HG03103 (cell line): ENCODE results near the gene STAM2.
"Not testable (repeated sequence)": the region's sequence is repeated elsewhere in the genome, so short reads cannot be mapped to it uniquely, and the experiment has no call there.

Experiments
- ATAC-seq: cut with Tn5 transposase; IDR thresholded peaks from one replicate; pipeline ENCODE4 v1.9.1; 2021; ENCODE audit warnings: low read depth; ENCODE audit not compliant: unreplicated experiment

STAM2 gene

GRCh38 chr2:152115952-152116351, 59.6 kb downstream of the STAM2 start:
- ATAC-seq: no peak

- no peak for ATAC-seq
These were observed 61.2 kb downstream of the STAM2 start for GRCh38 chr2:152114366-152114765.

DNA sequence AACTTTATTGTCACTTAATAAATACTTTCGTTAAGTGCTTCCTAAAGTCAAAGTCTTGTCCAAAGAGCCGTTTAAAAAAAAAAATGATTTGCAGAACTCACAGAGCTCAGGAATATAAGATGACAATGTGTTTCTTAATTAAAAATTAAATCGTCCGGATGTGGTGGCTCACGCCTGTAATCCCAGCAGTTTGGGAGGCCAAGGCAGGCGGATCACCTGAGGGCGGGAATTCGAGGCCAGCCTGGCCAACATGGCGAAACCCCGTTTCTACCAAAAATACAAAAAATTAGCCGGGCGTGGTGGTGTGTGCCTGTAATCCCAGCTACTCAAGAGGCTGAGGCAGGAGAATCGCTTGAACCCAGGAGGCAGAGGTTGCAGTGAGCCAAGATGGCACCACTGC, 68.4 kb downstream of the STAM2 start:
- ATAC-seq: not testable (repeated sequence)

- no peak for ATAC-seq
These were observed 69.1 kb downstream of the STAM2 start for GRCh38 chr2:152106464-152106863.

GRCh38 chr2:152103271-152103670, 72.3 kb downstream of the STAM2 start:
- no peak for ATAC-seq

GRCh38 chr2:152100961-152101360, 74.6 kb downstream of the STAM2 start:
- no peak for ATAC-seq

DNA sequence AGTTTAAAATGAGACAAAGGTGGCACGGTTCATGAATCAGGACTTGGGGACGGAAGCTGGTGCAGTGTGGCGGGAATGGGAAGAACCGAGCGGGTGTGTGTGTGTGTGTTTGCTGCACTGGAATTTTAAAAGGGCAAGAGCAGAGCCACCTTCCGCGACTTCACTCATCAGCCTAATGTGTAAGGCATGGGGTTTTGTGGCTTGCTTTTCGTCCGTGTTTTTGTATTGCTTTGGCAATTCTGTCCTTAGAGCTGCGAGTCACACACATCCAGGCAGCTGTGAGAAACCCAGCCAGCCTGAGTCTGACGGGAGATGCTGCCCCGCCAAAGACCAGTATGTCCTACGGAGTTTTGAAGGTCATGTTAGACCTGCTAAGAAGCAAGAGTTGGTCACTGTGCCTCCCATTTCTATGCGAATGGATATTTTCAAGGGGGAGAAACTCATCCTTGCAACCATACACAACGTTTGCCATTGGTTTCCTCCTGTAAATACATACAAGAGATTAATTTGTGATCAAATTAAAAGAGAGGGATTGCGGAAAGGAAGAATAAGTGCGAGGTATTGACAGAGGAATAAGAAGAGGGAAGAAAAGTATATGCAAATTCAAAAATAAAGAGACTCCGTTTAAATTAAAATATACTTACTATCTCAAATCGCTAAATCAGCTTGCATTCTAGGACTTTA, 76.1 kb downstream of the STAM2 start:
- ATAC-seq: no peak

- no peak for ATAC-seq
These were observed 76.8 kb downstream of the STAM2 start, which contains the start of gene CACNB4 for GRCh38 chr2:152098496-152099366. CACNB4 (minus strand) TSS chr2:152099044.

GRCh38 chr2:152097801-152098495, 77.6 kb downstream of the STAM2 start:
- ATAC-seq: no peak

GRCh38 chr2:152097290-152097800, 78.2 kb downstream of the STAM2 start:
- no peak for ATAC-seq

DNA sequence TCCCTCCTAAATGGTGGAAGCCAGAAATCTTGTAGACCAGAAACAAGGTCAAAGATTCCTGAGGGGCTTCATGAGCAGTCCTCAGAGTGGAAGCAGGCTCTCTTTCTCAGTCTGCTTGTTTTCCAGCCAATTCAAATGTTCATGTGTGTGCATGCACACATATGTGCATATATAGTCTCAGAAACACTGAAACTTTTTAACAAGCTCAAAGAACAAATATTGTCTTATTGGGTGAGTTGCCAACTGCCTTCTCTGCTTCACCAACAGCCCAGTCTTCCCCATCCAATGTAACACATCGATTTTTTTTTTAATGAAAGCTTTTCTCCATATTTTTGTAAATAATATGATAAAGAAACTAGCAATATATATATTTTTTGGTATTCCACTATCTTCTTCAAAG, 80.4 kb downstream of the STAM2 start:
- no peak for ATAC-seq

- ATAC-seq: no peak
These were observed 81.5 kb downstream of the STAM2 start for GRCh38 chr2:152094014-152094413.

- no peak for ATAC-seq
These were observed 82.1 kb downstream of the STAM2 start for GRCh38 chr2:152093464-152093863.

GRCh38 chr2:152092095-152092494, 83.5 kb downstream of the STAM2 start:
- ATAC-seq: no peak

GRCh38 chr2:152090726-152091125, 84.8 kb downstream of the STAM2 start:
- ATAC-seq: not testable (repeated sequence)

DNA sequence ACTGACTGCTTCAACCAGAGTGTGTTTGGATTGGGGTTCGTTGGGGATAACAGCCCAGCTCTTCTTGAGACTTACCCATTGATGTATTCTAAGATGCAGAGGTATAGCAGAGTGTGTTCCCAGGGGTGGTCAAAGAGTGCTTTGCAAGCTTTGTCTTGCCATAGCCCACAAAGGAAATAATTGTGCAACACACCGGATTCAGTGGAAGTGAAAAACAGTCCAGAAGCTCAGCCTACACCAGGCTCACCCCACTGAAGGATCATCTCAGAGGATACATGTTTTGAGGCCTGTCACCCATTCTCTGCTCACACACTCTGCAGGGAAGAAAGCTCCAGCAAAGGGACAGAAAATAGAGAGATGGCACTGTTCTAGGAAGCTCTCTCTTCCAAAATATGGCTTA, 86.3 kb downstream of the STAM2 start:
- ATAC-seq: no peak

GRCh38 chr2:152088006-152088405, 87.6 kb downstream of the STAM2 start:
- ATAC-seq: no peak

DNA sequence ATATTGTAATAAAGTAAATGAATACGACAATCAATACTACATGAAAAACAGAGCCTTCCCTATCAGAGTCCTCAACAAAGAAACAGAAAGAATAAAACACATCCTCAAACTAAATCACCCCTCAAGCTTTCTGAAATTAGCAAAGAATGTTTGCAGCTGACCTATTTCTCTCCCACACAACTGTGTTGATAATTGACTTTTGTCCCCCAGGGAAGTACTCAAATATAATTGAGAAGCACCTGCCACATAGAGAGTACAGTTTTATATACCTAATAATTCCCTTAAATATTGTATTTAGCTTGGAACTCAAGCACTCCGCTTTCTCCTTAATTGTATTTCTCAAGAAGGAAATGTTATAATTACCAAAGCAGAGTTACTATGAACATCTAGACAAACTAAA, 89.3 kb downstream of the STAM2 start:
- no peak for ATAC-seq

- ATAC-seq: no peak
These were observed 91.5 kb downstream of the STAM2 start for GRCh38 chr2:152084076-152084475.

DNA sequence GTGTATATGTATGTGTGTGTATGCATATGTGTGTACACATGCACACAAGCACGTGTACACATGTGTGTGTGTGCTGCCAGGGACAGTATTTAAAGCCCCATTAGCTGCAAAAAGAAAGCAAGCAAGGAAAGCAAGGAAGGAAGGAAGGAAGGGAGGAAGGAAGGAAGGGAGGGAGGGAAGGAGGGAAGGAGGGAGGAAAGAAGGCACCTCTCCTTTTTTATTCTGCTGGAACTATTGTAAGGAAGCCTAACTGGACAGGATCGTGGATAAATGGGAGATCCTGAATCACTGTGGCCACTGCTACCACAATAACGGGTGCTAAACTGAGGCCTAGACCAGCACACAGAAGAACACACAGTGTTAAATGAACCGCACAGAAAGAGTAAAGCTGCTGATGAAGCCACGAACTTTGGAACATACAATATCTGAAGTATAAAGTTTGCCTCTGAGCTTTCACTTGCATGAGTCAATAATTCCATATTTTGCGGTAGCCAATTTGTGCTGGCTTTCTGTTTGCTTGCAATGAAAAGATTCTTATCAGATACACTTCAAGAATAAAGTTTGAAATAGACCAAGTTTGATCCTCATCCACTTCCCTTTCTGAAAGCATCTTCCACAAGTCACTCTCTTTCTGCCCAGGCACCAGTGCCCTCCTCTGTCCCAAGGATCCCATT, 92.2 kb downstream of the STAM2 start:
- ATAC-seq: no peak
